Measurements from ENCODE around the gene GRIN1. TPM values are rescaled to one million over a fixed set of nuclear protein-coding genes. Genes with fewer than 3 reads are reported as not detected.
A peak's percentile ranks its signal among the peaks of the same experiment; 100 is the strongest.
"Not testable (repeated sequence)": the region's sequence is repeated elsewhere in the genome, so short reads cannot be mapped to it uniquely, and the experiment has no call there.

GRIN1 gene
- total RNA-seq, 1 experiment from 2014 or later = 2.9 TPM

DNA sequence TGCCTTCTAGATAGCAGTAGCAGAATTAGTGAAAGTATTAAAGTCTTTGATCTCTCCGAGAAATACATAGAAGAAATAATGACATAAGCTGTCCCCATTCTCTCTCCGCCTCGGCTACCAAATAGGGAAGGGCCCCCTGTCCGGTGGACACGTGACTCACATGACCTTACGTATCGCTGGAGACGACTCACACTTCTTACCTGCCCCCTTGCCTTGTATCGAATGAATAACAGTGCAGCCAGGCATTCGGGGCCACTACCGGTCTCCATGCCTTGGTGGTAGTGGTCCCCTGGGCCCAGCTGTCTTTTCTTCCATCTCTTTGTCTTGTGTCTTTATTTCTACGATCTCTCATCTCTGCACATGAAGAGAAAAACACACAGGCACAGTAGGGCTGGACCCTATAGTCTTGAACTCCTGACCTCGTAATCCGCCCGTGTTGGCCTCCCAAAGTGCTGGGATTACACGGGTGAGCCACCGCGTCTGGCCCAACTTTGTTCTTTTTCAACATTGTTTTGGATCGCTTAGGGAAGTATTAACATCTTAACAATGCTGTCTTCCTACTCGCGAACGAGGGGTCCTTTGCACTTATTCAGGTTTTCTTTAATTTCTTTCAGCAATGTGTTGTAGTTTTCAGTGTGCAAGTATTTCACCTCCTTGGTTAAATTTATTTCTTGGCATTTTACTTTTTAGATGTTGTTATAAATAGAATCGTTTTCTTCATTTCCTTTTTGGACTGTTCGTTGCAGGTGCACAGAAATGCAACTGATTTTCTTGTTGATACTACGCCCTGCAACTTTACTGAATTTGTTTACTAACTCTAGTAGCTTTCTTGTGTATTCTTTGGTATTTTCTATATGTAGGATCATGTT, 16.8 kb upstream of the GRIN1 start:
- no CpG with 5 or more reads among the region's 25 CpGs for WGBS (ENCODE audit: extremely low coverage, insufficient read length, low lambda C conversion rate)

DNA sequence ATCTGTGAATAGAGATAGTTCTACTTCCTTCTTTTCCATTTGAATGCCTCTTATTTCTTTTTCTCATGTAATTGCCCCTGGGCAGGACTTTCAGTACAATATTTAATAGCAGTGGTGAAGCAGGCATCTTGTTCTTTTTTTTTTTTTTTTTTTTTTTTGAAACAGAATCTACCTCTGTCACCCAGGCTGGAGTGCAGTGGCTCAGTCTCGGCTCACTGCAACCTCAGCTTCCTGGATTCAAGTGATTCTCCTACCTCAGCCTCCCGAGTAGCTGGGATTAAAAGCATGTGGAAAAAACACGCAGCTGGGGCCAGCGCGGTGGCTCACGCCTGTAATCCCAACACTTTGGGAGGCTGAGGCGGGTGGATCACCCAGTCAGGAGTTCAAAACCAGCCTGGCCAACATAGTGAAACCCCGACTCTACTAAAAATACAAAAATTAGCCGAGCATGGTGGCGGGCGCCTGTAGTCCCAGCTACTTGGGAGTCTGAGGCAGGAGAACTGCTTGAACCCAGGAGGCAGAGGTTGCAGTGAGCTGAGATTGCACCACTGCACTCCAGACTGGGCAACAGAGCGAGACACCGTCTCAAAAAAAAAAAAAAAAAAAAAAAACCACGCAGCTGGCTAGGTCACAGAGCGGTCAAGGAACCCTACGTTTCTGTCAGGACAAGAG, 16.0 kb upstream of the GRIN1 start:
- not testable (repeated sequence) for H2BK15ac ChIP-seq (ENCODE audit: low read depth, low read length); H3K14ac ChIP-seq (ENCODE audit: insufficient read depth, low read length); H3K79me1 ChIP-seq (ENCODE audit: insufficient read depth, low read depth, low read length, poor library complexity, severe bottlenecking); H4K91ac ChIP-seq (ENCODE audit: insufficient read length, low read depth, low read length); H3K18ac ChIP-seq (ENCODE audit: insufficient read length, low read depth, low read length); H4K20me1 ChIP-seq (ENCODE audit: control insufficient read depth, insufficient read depth, insufficient read length); H2BK20ac ChIP-seq (ENCODE audit: low read depth, low read length, poor library complexity, severe bottlenecking); H3K27ac Mint-ChIP-seq; H3K4me1 ChIP-seq (ENCODE audit: insufficient read depth, low read length); H3K23ac ChIP-seq (ENCODE audit: insufficient read length, low read depth, low read length); H3T11ph ChIP-seq (ENCODE audit: low read length); H3K79me2 ChIP-seq (ENCODE audit: insufficient read depth, low read length); H3K23me2 ChIP-seq (ENCODE audit: insufficient read length, low read depth, low read length, poor library complexity, severe bottlenecking); H3K9me3 ChIP-seq (ENCODE audit: control insufficient read depth, low read depth, low read length); H2BK5ac ChIP-seq (ENCODE audit: insufficient read length, low read length); H4K5ac ChIP-seq (ENCODE audit: insufficient read length, low read depth, low read length); H3K9ac ChIP-seq (ENCODE audit: extremely low read depth, insufficient read length, low read length); H2AFZ ChIP-seq (ENCODE audit: low read length); H3K27me3 ChIP-seq (ENCODE audit: insufficient read depth, low read length); H4K8ac ChIP-seq (replicated peaks; ENCODE audit: insufficient read length, low read depth, low read length); H3K36me3 Mint-ChIP-seq (ENCODE audit: insufficient read depth in 1 of 3, low read depth in 3 of 3); H3K27ac ChIP-seq (ENCODE audit: insufficient read length, low read depth, low read length); H3K4me2 ChIP-seq (ENCODE audit: insufficient read depth, insufficient read length, low read length); H2BK120ac ChIP-seq (ENCODE audit: low read depth, low read length, poor library complexity, severe bottlenecking); H3K4ac ChIP-seq (ENCODE audit: low read depth, low read length); H3K9me3 Mint-ChIP-seq; DNase-seq; H3K4me3 Mint-ChIP-seq; H3K56ac ChIP-seq (ENCODE audit: insufficient read length, low read depth, low read length); H2AK5ac ChIP-seq (ENCODE audit: insufficient read length, low read length); H2BK12ac ChIP-seq (ENCODE audit: insufficient read length, low read depth, low read length)
- WGBS (ENCODE audit: extremely low coverage, insufficient read length, low lambda C conversion rate) = no CpG with 5 or more reads among the region's 16 CpGs
- peaks cover 13% of the 10 kb centered on the region for H3K27me3 Mint-ChIP-seq (ENCODE audit: low read depth)
- peaks cover 6 to 13% of the 10 kb centered on the region in 2 experiments; a peak in 3 of 4 replicates for H3K4me1 Mint-ChIP-seq

More for the DNA sequence above, 16.8 kb upstream of the GRIN1 start:
- H3K4ac ChIP-seq (ENCODE audit: low read depth, low read length); H3K9ac ChIP-seq (ENCODE audit: extremely low read depth, insufficient read length, low read length); H3K4me2 ChIP-seq (ENCODE audit: insufficient read depth, insufficient read length, low read length); H3K14ac ChIP-seq (ENCODE audit: insufficient read depth, low read length); H2BK120ac ChIP-seq (ENCODE audit: low read depth, low read length, poor library complexity, severe bottlenecking); H2BK5ac ChIP-seq (ENCODE audit: insufficient read length, low read length); H2BK20ac ChIP-seq (ENCODE audit: low read depth, low read length, poor library complexity, severe bottlenecking); H3K36me3 Mint-ChIP-seq (ENCODE audit: insufficient read depth in 1 of 3, low read depth in 3 of 3); H3K79me1 ChIP-seq (ENCODE audit: insufficient read depth, low read depth, low read length, poor library complexity, severe bottlenecking); H2BK15ac ChIP-seq (ENCODE audit: low read depth, low read length); H4K5ac ChIP-seq (ENCODE audit: insufficient read length, low read depth, low read length); H3K23me2 ChIP-seq (ENCODE audit: insufficient read length, low read depth, low read length, poor library complexity, severe bottlenecking); DNase-seq; H3K9me3 Mint-ChIP-seq; H2AFZ ChIP-seq (ENCODE audit: low read length); H4K20me1 ChIP-seq (ENCODE audit: control insufficient read depth, insufficient read depth, insufficient read length); H2AK5ac ChIP-seq (ENCODE audit: insufficient read length, low read length); H3K27ac Mint-ChIP-seq; H3K4me1 Mint-ChIP-seq; H3K23ac ChIP-seq (ENCODE audit: insufficient read length, low read depth, low read length); H3K56ac ChIP-seq (ENCODE audit: insufficient read length, low read depth, low read length); H3K79me2 ChIP-seq (ENCODE audit: insufficient read depth, low read length); H3K27me3 ChIP-seq (ENCODE audit: insufficient read depth, low read length); H3K27ac ChIP-seq (ENCODE audit: insufficient read length, low read depth, low read length); H4K8ac ChIP-seq (replicated peaks; ENCODE audit: insufficient read length, low read depth, low read length); H3K4me1 ChIP-seq (ENCODE audit: insufficient read depth, low read length); H3K9me3 ChIP-seq (ENCODE audit: control insufficient read depth, low read depth, low read length); H3T11ph ChIP-seq (ENCODE audit: low read length); H3K18ac ChIP-seq (ENCODE audit: insufficient read length, low read depth, low read length); H2BK12ac ChIP-seq (ENCODE audit: insufficient read length, low read depth, low read length); H4K91ac ChIP-seq (ENCODE audit: insufficient read length, low read depth, low read length): not testable (repeated sequence)
- Mint-ChIP-seq H3K27me3 (ENCODE audit: low read depth) (peaks cover 19% of the 10 kb centered on the region), H3K4me3 (peak overlapping the region in 1 of 2 experiments; percentile 30; a peak in 2 of 5 replicates)

Data from H9 (cell line).